ENCODE measurements around the gene PLPPR3. TPM values are rescaled to one million over a fixed set of nuclear protein-coding genes. Genes with fewer than 3 reads are reported as not detected.

Gene PLPPR3
- total and polyA plus RNA-seq, 9 of the 15 experiments (the other 6 are each of a cell fraction or from before 2014, with no cell fraction given) = 0.01 to 48.2 (median 8.6) TPM

- no peak for TF ChIP-seq ZNF318 (IDR thresholded peaks at IDR 0.05; ENCODE audit: borderline replicate concordance in 1 of 2, low read depth in 1 of 2)
- TF ChIP-seq VEZF1 (CRISPR knock-in tag; IDR thresholded peaks at IDR 0.05) = peak; percentile 97
- TF ChIP-seq DEAF1 (CRISPR knock-in tag; IDR thresholded peaks at IDR 0.05) = no peak
- 0 out of 2 replicates have a peak, but pooled peaks have one; percentile 18 for TF ChIP-seq KLF16 (IDR thresholded peaks at IDR 0.05)
- no peak for TF ChIP-seq ZBTB5 (IDR thresholded peaks at IDR 0.05)
- TF ChIP-seq ARID1B (IDR thresholded peaks at IDR 0.05) = no peak
- no peak for TF ChIP-seq SIRT6 (IDR thresholded peaks at IDR 0.05; ENCODE audit: low read depth, low read length)
- peak; percentile 25; the same call in 1 of the 2 replicates for TF ChIP-seq ZBTB7A (IDR thresholded peaks at IDR 0.05; ENCODE audit: borderline replicate concordance, control insufficient read depth, low read depth, low read length)
- TF ChIP-seq ZFX (CRISPR knock-in tag; IDR thresholded peaks at IDR 0.05) = peak; percentile 92
- TF ChIP-seq RBM34 (IDR thresholded peaks at IDR 0.05; ENCODE audit: borderline replicate concordance, insufficient read depth, low read length) = no peak
- peak; percentile 91 for TF ChIP-seq GABPB1 (CRISPR knock-in tag; IDR thresholded peaks at IDR 0.05)
- no peak for TF ChIP-seq TCFL5 (CRISPR knock-in tag; conservative IDR thresholded peaks at IDR 0.05)
- no peak for TF ChIP-seq MAFF (IDR thresholded peaks at IDR 0.05; ENCODE audit: low read length)
Measured at GRCh38 chr19:796692-797527, 24.8 kb downstream of the PLPPR3 start, which contains the start of gene PTBP1 (continued).

Measured in K562 (cell line).